Jurkat, Clone E6-1 (cell line): ENCODE measurements around the gene PIN1. TPM values are rescaled to one million over a fixed set of nuclear protein-coding genes. Genes with fewer than 3 reads are reported as not detected.
A peak's percentile ranks its signal among the peaks of the same experiment; 100 is the strongest.
"Not testable (repeated sequence)": the region's sequence is repeated elsewhere in the genome, so short reads cannot be mapped to it uniquely, and the experiment has no call there.

Experiments used
- DNase-seq: peaks from one replicate; pipeline ENCODE4 v3.0.0-alpha.2; 2011; ENCODE audit warnings: low read depth, low spot score
- H3K4me3 ChIP-seq: 2 replicates; pipeline ENCODE4 v1.5.1; 2011; ENCODE audit warnings: mild to moderate bottlenecking, low read length, control low read depth, moderate library complexity
- polyA plus RNA-seq: library from polyadenylated mRNA; unstranded; fragments of >200 nt; gene quantifications from one replicate; pipeline ENCODE4 v1.2.1, GENCODE V29; 2012; ENCODE audit warnings: missing spikeins; ENCODE audit not compliant: insufficient read length, insufficient read depth

The PIN1 gene
- polyA plus RNA-seq, result 198 TPM

GRCh38 chr19:9834726-9835506 lies at the start of gene PIN1:
PIN1 (plus strand) TSS chr19:9835318; CDS start chr19:9835345, 27 bp downstream.
- DNase-seq, result peak; percentile 98
- H3K4me3 ChIP-seq, result peak within 1 kb of the TSS; percentile 71

- DNase-seq, result peak; percentile 76
- H3K4me3 ChIP-seq, result peak overlapping the region; percentile 51
These were observed 49.5 kb upstream of the PIN1 start for GRCh38 chr19:9785367-9786331.

DNA sequence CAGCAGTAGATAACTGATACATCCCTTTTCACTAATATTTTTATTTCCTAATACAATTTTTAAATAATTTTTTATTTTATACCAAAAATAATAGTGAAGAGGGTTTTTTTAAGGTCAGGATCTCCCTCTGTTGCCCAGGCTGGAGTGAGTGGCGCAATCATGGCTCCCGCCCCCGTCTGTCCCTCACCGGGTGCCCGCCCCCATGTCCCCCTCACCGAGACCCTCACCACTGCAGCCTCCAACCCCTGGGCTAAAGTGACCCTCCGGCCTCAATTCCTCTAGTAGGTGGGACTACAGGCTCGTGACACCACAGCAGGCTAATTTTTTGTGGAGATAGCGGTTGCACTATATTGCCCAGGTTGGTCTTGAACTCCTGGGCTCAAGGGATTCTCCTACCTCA lies 48.8 kb upstream of the PIN1 start:
- no peak overlapping the region for H3K4me3 ChIP-seq
- DNase-seq, result no peak

GRCh38 chr19:9786819-9787218 lies 48.3 kb upstream of the PIN1 start:
- no peak overlapping the region for H3K4me3 ChIP-seq
- no peak for DNase-seq

DNA sequence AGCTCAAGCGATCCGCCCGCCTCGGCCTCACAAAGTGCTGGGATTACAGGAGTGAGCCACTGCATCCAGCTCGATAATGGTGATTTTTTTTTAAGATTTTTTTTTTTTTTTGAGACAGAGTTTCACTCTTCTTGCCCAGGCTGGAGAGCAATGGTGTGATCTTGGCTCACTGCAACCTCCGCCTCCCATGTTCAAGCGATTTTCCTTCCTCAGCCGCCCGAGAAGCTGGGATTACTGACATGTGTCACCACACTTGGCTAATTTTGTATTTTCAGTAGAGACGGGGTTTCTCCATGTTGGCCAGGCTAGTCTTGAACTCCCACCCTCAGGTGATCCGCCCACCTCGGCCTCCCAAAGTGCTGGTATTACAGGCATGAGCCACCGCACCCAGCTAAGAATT lies 46.5 kb upstream of the PIN1 start:
- not testable (repeated sequence) for H3K4me3 ChIP-seq, DNase-seq

- no peak overlapping the region for H3K4me3 ChIP-seq
- DNase-seq, result no peak
These were observed 46.1 kb upstream of the PIN1 start for GRCh38 chr19:9789066-9789465.

- not testable (repeated sequence) for H3K4me3 ChIP-seq, DNase-seq
These were observed 45.5 kb upstream of the PIN1 start for GRCh38 chr19:9789579-9789978.

DNA sequence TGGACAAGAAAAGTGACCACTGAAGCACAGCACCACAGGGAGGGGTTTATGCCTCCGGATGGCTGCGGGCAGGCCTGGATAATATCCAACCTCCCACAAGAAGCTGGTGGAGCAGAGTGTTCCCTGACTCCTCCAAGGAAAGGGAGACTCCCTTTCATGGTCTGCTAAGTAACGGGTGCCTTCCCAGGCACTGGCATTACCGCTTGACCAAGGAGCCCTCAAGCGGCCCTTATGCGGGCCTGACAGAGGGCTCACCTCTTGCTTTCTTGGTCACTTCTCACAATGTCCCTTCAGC lies 44.1 kb upstream of the PIN1 start:
- not testable (repeated sequence) for DNase-seq
- peak overlapping the region; percentile 57 for H3K4me3 ChIP-seq

GRCh38 chr19:9791552-9792205 lies 43.4 kb upstream of the PIN1 start:
- DNase-seq, result peak; percentile 91
- H3K4me3 ChIP-seq, result peak overlapping the region; percentile 59

- peak overlapping the region; percentile 59 for H3K4me3 ChIP-seq
- DNase-seq, result peak; percentile 92
These were observed 42.7 kb upstream of the PIN1 start for GRCh38 chr19:9792206-9793070.

DNA sequence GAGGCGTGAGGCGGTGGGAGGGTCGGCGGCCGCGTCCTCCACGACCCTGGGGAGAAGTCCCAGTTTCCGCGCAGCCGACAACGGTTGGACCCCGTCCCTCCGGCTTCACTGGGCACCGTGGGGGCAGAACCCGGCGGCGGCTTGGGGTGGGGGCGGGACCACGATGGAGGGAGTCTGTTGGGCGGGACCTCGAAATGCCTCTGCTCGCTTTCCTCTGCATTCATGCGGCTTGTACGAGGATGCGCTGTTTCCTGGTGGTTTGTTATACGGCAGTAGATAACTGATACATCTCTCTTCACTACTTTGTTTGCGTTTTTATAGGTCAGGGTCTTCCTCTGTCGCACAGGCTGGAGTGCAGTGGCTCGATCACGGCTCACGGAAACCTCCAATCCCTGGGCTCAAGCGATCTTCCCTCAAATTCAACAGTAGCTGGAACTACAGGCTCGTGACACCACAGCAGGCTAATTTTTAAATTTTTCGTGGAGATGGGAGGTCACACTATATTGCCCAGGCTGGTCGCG lies 42.0 kb upstream of the PIN1 start:
- H3K4me3 ChIP-seq, result peak overlapping the region; percentile 59
- DNase-seq, result peak; percentile 74

DNA sequence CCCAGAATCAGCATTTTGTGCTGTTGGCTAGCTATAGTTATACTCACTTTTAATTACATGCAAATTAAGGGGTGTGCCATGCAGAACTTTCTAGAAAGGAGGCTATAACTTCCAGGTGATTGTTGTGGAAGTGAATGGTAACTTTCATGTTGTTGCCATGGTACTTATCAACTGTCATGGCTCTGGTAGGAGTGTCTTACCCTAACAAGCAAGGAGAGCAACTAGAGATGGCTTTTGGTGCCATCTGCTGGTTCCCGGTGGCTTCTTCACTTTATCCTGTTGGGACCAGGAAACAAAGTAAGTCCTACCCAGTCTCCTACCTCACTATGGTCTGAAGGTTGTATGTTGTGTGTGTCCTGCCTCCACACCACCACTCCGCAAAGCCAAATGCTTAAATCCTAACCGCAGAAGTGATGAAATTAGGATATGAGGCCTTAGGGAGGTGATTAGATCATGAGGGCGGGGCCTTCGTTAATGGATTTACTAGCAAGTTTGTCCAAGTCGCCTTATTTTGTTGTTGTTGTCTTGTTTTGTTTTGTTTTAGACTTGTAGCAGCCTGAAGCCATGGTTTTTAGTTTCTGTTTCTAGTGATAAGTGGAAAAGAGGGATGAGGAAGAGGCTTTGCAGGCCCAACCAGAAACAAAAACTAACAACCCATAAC lies 38.9 kb upstream of the PIN1 start:
- H3K4me3 ChIP-seq, result no peak overlapping the region
- DNase-seq, result peak; percentile 97

DNA sequence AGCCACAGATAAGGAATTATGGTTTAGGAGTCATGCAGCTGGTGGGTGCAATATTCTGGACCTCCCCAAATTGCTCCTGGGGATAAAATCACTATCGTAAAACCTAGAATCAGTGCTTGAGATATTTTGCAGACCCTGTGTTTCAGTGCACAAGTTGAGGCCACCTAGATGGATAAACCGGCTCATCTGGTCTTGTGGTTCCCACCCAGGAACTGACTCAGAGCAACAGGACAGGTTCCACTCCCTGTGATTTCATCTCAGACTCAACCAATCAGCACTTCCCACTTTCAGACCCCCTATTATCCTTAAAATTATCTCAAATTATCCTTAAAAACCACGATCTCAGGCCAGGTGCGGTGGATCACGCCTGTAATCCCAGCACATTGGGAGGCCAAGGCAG lies 37.2 kb upstream of the PIN1 start:
- no peak for DNase-seq
- no peak overlapping the region for H3K4me3 ChIP-seq

DNA sequence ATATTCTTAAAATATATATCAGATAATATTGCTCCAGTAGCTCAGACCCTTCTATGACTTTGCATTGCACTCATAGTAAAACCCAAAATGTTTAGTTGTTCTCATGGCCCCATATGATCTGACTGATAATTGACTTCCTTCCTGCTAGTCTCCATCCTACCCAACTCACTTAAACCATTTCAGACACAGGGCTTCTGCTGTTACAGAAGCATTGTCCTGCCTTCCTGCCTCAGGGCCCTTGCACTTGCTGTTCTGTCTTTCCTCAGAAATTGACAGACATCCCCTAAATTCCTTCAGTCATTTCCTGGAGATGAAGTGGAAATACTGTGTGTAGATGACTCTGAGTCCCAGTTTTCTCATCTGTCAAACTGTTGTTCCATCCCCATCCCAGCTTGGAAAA lies 36.0 kb upstream of the PIN1 start:
- no peak for DNase-seq
- no peak overlapping the region for H3K4me3 ChIP-seq

GRCh38 chr19:9801976-9802375 lies 33.1 kb upstream of the PIN1 start:
- DNase-seq, result no peak
- H3K4me3 ChIP-seq, result no peak overlapping the region

- no peak for DNase-seq
- no peak overlapping the region for H3K4me3 ChIP-seq
These were observed 28.3 kb upstream of the PIN1 start for GRCh38 chr19:9806803-9807202.

- no peak overlapping the region for H3K4me3 ChIP-seq
- DNase-seq, result peak; percentile 97
These were observed 26.0 kb upstream of the PIN1 start for GRCh38 chr19:9808855-9809824.
